HG03457 (cell line): ENCODE results near the gene CNNM4.
A peak's percentile ranks its signal among the peaks of the same experiment; 100 is the strongest.

Source experiments
- ATAC-seq: cut with Tn5 transposase; IDR thresholded peaks from one replicate; pipeline ENCODE4 v1.9.1; 2021; ENCODE audit warnings: moderate number of reproducible peaks; ENCODE audit not compliant: unreplicated experiment

Gene CNNM4

DNA sequence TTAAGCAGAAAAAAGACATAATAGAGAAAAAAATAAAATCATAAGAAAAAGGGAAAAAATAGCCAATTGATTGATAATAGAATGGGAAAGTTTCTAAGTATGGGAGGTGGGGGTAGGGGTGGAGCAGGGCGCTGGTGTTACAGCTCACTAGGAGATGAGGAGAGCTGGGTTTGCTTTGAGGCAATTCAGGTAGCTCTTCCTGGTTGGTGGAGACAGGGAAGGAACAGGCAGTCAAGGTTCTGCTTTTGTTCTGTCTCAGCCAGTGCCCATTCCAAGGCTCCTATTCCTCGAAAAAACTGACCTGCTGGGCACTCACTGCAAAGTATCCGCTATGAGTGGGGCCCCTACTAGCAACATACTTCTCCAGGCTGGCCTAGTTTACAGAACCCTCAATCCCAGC is 1.7 kb upstream of the CNNM4 start:
- ATAC-seq, result no peak

DNA sequence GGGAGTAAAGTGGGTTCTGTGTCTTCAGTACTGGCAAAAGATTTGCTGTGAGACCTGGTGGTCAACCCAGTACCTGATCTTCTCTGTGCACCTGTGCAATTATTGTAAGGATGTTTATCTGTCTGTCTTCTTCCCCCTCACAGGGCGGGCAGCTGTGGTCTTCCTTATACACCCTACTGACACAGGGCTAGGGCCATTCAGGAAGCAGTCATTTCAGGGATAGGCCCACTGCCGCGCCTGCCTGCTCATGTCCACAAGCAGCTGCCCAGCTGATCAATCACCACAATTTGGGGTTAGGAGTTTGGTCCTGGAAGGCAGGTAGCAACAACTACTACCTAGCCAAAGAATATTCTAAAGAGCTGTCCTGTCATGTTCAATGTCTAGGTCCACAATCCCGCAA is 1.2 kb upstream of the CNNM4 start:
- no peak for ATAC-seq

DNA sequence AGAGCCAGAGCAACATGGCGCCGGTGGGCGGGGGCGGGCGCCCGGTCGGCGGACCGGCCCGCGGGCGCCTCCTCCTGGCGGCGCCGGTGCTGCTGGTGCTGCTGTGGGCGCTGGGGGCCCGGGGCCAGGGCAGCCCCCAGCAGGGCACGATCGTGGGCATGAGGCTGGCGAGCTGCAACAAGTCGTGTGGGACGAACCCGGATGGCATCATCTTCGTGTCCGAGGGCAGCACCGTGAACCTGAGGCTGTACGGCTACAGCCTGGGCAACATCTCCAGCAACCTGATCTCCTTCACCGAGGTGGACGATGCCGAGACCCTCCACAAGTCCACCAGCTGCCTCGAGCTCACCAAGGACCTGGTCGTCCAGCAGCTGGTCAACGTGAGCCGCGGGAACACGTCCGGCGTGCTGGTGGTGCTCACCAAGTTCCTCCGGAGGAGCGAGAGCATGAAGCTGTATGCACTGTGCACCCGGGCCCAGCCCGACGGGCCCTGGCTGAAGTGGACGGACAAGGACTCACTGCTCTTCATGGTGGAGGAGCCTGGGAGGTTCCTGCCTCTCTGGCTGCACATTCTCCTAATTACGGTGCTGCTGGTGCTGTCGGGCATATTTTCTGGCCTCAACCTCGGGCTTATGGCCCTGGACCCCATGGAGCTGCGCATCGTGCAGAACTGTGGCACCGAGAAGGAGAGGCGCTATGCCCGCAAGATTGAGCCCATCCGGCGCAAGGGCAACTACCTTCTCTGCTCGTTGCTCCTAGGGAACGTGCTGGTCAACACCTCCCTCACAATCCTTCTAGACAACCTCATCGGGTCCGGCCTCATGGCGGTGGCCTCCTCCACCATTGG is 507 bp downstream of the CNNM4 start:
- peak; percentile 4 for ATAC-seq

DNA sequence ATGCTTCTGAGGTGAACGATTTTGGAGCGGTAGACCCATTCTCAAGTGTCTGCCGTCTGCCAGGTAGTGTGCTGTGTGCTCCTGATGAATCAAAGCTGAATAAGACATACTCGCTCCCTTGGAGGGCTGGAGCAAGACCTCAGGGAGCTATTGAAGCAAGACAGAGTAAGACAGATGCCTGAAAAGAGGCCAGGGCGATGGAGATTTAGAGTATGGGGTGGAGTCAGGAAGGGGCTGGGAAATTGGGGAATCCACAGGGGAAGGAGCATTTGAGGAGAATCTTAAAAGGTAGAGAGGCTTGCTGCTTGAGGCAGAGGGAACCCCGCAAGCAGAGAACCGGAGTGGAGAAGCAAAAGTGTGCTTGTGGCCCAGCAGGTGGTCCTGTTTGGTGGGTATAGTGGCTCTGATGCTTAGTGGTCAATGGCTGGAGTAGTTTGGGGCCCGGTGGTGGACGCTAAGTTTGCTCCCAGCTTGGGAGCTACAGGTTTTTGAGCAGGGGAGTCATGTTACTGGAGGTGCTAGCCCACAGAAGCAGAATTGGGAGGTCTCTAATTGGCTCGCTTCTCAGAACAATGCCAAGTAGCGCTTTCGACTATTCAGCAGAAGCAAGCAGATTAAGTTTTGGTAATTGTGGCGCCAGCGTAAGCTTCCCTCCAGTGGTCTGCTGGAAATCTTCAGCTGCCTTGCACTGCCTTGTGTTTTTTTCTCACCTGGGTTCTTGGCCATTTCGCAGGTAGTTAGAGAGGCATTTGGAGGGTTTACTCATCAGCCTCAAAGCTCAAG is 2.0 kb downstream of the CNNM4 start:
- no peak for ATAC-seq

DNA sequence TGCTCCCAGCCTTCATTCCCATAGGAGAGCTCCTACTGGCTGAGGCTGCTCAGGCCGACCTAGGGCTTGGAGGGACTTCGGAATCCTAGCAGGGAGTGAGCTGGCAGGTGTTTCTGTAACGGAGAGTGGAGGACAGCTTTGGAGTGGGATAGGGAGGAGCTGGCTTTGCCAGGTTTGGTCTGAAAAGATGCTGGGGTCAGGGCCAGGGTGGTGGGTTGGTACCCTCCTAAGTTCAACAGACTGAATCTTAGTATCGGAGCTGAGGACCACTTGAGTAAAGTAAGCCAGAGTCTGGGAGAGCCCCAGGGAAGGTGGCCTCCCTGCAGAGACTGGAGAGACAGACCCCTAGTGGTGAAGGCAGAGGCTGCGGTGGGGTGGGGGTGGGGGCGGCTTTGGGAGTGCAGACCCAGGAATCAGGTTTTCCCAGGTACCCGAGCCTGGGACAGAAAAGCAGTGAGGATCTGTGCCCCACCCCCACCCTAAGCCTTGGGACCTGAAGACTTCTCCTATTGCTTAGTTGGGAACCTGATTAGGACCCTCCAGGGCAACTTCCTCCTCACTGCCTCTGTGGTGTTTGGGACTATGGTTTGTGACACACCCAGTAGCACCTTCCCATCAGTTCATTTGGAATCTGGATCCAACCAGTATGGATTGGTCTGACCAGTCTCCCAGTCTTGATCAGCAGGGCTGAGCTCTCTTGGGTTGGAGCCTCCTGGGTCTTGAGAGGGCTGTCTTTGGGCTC is 3.0 kb downstream of the CNNM4 start:
- no peak for ATAC-seq

DNA sequence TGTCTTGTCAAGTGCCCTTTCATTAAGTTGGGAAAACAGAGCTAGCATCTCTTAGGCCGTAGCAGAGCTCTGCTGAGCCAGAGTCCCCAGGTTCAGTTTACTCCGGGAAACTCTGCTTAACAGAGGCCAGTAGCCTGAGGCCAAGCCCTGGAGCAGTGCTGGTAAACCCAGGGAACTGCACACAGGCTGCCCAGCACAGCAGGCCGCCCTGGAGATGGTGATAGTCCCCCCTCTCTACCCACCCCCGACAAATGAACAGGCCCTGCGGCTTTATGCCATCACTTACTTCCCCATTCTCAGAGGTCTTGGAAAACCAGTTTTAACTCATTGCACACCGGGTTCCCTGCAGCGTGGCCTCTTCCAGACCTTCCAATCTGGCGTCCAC is 3.5 kb downstream of the CNNM4 start:
- ATAC-seq, result no peak

- ATAC-seq, result no peak
Measured at GRCh38 chr2:96767135-96767871, 6.6 kb downstream of the CNNM4 start.

DNA sequence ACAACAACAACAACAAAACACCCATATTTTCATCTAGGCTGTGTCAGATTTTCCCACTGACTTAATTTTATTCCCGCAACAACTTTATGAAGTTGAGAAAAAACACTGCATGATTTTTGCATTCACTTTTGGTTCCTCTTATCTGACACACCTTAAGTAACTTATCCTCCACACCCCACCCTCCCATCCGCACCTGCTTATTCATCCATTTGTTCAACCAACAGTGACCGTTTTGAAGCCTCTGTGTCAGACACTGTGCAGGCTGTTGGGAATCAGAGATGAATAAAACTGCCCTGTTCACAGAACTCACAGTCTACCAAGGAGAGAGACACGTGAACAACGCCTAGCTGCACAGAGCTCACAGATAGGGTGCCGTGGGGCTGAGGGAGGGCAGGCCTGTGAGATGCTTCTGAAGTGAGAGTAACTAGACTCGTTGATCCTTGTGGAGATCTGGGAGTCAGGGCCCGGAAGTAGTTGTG is 7.4 kb downstream of the CNNM4 start:
- no peak for ATAC-seq

- ATAC-seq, result no peak
Measured at GRCh38 chr2:96769814-96770213, 9.1 kb downstream of the CNNM4 start.

GRCh38 chr2:96770442-96771202 is 9.9 kb downstream of the CNNM4 start:
- ATAC-seq, result no peak

DNA sequence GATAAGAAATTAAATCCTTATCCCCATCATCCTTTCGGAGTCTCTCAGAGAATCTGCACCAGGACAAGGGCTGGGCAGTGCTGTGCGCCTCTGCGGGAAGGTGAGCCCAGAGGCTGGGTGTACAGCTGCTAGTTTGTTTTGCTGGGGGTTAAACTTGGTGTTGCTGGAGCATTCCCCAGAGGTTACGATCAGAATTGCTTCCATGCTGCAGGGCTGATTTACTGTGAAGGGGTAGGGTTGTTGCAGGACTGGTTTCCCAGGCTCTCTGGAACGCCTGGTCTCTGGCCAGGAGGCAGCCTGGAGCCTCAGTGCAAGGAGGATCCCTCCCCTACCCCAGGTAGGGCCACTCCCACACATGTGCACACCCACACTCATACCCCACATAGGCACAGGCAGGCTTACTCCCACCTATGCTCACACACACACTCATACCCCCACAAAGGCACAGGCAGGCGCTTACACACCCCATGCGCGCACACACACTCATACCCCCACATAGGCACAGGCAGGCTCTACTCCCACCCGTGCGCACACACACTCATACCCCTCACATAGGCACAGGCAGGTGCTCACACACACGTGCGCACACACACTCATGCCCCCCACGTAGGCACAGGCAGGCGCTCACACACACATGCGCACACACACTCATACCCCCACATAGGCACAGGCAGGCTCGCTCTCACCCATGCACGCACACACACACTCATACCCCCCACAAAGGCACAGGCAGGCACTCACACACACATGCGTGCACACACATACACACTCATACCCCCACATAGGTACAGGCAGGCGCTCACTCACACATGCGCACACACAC is 11.3 kb downstream of the CNNM4 start:
- no peak for ATAC-seq

DNA sequence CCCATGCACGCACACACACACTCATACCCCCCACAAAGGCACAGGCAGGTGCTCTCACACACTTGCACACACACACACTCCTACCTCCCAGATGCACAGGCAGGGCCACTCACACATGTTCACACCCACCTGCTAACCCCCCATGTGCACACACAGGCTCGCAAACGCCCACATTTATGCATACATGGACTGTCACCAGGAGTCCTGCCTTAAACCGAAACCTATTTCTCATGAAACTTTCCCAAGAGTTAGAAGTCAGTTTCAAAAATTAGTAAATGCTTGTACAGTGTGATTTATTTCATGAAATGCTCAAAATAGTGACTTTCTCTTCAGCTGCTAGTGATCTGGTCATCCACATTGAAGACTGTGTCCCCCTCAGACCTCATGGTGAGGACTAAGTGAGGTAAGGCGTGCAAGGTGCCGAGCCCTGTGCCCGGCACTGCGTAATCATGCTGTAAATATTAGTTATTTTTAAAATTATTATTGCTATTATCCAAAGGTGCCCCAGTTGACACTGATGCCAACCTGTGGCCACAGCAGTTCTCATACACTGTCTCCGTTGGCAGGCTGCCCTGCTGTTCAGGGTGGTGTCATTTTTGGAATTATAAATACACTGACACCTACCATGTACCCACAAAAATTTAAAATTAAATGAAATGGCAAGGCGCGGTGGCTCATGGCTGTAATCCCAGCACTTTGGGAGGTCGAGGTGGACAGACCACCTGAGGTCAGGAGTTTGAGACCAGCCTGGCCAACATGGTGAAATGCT is 12.4 kb downstream of the CNNM4 start:
- no peak for ATAC-seq

DNA sequence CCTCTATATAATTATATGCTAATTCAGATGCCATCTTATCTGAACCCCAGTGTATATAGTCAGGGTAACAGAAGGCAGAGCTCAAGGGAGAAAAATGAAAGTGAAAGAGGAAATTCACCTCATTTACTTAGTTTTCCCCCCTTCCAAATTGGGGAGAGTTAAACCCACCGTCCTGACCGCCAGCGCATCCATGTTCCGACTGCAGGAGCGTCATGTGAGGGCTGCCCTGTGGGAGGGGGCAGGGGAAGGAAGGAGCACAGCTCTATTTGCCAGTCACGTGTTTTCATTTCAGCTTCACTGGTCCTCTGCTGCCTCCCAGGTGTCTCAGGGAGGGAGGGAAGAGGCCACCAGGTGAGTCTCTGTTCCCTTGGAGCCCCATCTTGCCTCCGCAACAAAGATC is 13.2 kb downstream of the CNNM4 start:
- no peak for ATAC-seq

DNA sequence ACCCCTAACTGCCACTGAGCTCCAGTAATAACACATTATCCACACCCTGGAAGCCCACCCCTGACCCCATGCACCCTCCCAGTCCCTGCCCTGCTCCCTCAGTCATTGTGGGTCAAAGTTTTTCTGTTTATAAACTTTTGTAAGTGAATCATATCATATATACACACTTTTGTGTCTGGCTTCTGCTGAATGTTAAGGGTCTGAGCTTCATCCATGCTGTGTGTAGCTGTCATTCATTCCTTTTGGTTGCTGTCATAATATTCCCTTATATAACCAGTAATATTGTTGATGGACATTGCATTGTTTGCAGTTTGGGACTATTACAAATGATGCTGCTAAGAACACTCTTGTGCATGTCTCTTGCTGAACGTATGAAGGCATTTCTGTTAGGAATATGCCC is 14.5 kb downstream of the CNNM4 start:
- no peak for ATAC-seq

DNA sequence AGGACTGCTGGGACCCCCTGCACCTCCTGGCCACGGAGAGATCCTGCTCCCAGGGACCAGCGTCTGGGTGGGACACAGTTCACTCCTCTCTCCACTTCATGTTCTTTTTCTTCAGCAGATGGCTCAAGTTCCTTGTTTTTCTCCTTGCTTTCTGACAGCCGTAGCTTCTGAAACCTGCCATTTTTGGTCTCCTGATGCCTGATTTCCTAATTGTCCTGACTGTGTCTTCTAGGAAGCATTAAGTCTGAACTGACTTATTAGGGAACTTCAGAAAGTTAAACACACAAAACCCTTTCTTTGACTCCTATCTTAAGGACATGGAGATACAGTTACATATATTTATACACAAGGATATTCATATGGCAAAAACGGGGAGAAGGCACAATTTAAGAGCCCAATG is 22.7 kb downstream of the CNNM4 start:
- ATAC-seq, result no peak

- no peak for ATAC-seq
Measured at GRCh38 chr2:96787411-96787810, 26.7 kb downstream of the CNNM4 start.

GRCh38 chr2:96788442-96789244 is 27.9 kb downstream of the CNNM4 start:
- no peak for ATAC-seq

DNA sequence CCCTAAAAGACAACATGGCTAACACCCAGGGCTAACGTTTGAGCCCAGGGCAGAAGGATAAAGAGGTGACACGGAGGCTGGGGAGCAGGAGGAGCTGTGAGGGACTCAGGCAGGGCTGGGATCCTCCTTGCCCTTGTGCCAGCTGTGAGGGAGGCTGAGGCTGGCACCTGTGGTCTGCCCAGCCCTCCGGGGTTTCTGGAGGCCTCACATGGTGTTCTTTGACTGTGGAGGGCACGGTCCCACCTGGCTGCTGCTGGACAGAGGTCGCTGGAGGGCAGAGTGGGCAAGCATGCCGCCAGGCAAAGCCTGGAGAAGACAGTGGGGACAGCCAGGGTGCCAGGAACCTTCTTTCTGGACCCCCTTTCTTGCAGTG is 28.5 kb downstream of the CNNM4 start:
- ATAC-seq, result no peak
